ENCODE measurements around the gene DIP2B. TPM values are rescaled to one million over a fixed set of nuclear protein-coding genes. Genes with fewer than 3 reads are reported as not detected.

The DIP2B gene
- total RNA-seq, 4 donors from 2014 or later = 31.1 to 57.2 (median 46.5) TPM

DNA sequence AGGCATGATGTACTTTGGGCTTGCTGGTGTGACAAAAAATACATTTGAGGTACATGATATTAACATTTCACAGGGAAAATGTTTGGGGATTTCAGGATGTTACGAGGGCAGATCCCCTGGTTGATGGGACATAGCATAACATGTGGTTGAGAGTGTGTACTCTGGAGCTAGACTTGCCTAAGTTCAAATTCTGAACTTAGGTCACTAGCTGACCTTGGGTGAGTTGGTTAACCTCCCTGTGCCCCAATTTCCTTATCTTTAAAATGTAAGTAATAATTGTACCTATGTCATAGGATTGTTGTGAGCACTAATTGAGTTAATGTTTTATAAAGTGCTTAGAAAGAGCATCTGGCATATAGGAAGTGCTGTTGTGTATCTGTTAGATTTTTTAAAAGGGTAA, 194.4 kb downstream of the DIP2B start:
- H3K27ac ChIP-seq = no peak overlapping the region
- no peak for DNase-seq
- H3K36me3 ChIP-seq = peaks cover 9 to 100% (median 12%) of the 10 kb centered on the region in 3 donors
- H3K27me3 ChIP-seq = no peaks in the 10 kb centered on the region
- WGBS, 2 donors = 68 to 93% methylated on average over 1 of the region's 1 CpG
- TF ChIP-seq, protein P1, sequence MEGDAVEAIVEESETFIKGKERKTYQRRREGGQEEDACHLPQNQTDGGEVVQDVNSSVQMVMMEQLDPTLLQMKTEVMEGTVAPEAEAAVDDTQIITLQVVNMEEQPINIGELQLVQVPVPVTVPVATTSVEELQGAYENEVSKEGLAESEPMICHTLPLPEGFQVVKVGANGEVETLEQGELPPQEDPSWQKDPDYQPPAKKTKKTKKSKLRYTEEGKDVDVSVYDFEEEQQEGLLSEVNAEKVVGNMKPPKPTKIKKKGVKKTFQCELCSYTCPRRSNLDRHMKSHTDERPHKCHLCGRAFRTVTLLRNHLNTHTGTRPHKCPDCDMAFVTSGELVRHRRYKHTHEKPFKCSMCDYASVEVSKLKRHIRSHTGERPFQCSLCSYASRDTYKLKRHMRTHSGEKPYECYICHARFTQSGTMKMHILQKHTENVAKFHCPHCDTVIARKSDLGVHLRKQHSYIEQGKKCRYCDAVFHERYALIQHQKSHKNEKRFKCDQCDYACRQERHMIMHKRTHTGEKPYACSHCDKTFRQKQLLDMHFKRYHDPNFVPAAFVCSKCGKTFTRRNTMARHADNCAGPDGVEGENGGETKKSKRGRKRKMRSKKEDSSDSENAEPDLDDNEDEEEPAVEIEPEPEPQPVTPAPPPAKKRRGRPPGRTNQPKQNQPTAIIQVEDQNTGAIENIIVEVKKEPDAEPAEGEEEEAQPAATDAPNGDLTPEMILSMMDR (IDR thresholded peaks at IDR 0.05) = no peak
- TF ChIP-seq POLR2A (IDR thresholded peaks at IDR 0.05) = no peak
- no peak overlapping the region for H3K4me3 ChIP-seq
- no peaks in the 10 kb centered on the region for H3K4me1 ChIP-seq
- no peaks in the 10 kb centered on the region for H3K9me3 ChIP-seq
- intact Hi-C loops (cut with DNase I) = no loop called here

DNA sequence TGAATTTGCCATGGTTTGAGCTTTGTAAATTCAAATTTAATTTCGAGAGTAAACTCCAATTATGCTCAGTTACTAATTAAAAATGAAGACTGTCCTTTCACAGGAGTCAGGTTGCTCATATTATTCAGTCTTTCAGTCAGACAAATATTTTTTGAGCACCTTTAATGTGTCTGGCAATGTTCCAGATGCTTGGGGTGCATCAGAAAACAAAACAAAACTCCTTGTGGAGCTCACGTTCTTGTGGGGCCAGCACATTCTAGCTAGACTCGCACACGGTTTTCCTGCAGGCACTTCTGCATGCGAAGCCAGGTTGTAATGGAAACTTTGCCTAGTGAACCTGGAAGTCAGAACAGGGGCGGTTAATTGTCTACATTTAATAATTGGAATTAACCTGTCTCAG, 195.2 kb downstream of the DIP2B start:
- 86 to 94% methylated on average over 6 of the region's 6 CpGs for WGBS, 2 donors
- peaks cover 9 to 100% (median 15%) of the 10 kb centered on the region in 3 donors for H3K36me3 ChIP-seq
- intact Hi-C loops (cut with DNase I) = no loop called here

DNA sequence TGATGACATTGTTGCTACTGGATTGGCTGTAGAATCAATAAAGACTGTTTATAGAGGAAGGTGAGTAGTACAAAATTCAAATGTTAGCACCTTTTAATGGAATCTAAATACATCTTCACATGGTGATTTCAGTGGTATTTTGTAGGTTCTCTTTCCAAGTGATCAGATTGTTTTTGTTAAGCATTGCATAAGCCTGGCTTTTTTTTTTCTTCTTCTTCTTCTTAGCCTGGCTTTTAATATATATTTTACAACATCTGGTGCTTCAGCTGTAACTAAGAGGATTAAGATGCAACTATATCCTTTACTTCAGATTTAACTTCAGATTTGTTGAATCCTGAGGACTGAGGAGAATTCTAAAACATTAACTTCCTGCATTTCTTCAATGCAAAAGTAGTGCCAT, 201.8 kb downstream of the DIP2B start:
- no peaks in the 10 kb centered on the region for H3K27me3 ChIP-seq
- no peak for DNase-seq
- no peaks in the 10 kb centered on the region for H3K9me3 ChIP-seq
- H3K4me1 ChIP-seq = no peaks in the 10 kb centered on the region
- H3K27ac ChIP-seq = no peak overlapping the region
- no peak overlapping the region for H3K4me3 ChIP-seq
- TF ChIP-seq POLR2A (IDR thresholded peaks at IDR 0.05) = no peak
- TF ChIP-seq, protein P1 (IDR thresholded peaks at IDR 0.05) = no peak
- intact Hi-C loops (cut with DNase I) = no loop called here
- H3K36me3 ChIP-seq = peaks cover 16 to 100% (median 19%) of the 10 kb centered on the region in 3 donors

More for the DNA sequence above, 195.2 kb downstream of the DIP2B start:
- Histone ChIP-seq H3K4me1 (no peaks in the 10 kb centered on the region), H3K27ac (no peak overlapping the region), H3K4me3 (no peak overlapping the region), H3K9me3 (no peaks in the 10 kb centered on the region), H3K27me3 (no peaks in the 10 kb centered on the region)
- TF ChIP-seq, protein P1 (IDR thresholded peaks at IDR 0.05) = no peak
- TF ChIP-seq POLR2A (IDR thresholded peaks at IDR 0.05) = no peak
- DNase-seq = no peak

DNA sequence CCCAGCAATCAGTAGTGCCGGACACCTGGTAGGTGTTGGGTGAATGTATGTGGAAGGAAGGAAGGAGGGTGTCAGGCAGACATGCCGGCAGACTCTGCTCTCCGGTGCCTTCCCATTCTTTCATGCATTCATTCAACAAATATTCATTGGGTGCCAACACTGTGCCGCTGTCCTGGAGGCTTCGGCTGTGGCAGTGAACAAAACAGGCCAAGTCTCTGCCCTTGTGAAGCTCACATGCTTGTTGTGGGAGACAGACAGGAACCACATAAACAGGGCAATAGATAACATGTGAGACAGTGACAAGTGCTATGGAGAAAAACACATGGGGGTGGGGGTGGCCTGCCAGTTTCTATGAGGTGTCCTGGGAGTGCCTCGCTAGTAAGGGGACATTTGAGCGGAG, 202.6 kb downstream of the DIP2B start:
- Histone ChIP-seq H3K27me3 (no peaks in the 10 kb centered on the region), H3K36me3 (peaks cover 16 to 100% (median 22%) of the 10 kb centered on the region in 3 donors), H3K4me1 (no peaks in the 10 kb centered on the region), H3K4me3 (no peak overlapping the region), H3K27ac (no peak overlapping the region), H3K9me3 (no peaks in the 10 kb centered on the region)
- WGBS, 2 donors = 96 to 100% methylated on average over 4 to 6 of the region's 7 CpGs
- intact Hi-C loops (cut with DNase I) = no loop called here
- no peak for DNase-seq
- TF ChIP-seq POLR2A (IDR thresholded peaks at IDR 0.05) = no peak
- TF ChIP-seq, protein P1 (IDR thresholded peaks at IDR 0.05) = no peak

DNA sequence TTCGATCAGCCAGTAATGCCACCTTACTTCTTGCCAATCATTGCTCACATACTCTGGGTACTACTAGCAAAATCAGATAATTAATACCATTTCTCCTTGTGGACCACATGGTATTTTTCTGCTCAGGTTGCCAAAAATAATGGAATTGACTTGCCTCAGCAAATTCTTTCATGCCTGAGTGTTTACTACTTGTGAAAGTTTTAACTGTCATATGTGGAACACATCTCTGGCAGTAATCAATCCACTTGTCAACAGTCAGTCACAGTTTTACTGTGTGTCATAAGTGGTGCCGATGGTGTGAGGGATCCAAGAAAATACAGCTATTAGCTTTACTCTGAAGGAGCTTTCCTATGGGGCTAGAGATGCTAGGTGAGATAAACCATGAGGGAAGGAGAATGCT, 203.8 kb downstream of the DIP2B start:
- peaks cover 16 to 98% (median 23%) of the 10 kb centered on the region in 3 donors for H3K36me3 ChIP-seq
- no peaks in the 10 kb centered on the region for H3K27me3 ChIP-seq
- H3K9me3 ChIP-seq = no peaks in the 10 kb centered on the region
- no peak overlapping the region for H3K4me3 ChIP-seq
- no peaks in the 10 kb centered on the region for H3K4me1 ChIP-seq
- WGBS, 2 donors = 84 to 94% methylated on average over 2 of the region's 2 CpGs
- H3K27ac ChIP-seq = no peak overlapping the region
- DNase-seq = no peak
- TF ChIP-seq POLR2A (IDR thresholded peaks at IDR 0.05) = no peak
- TF ChIP-seq, protein P1 (IDR thresholded peaks at IDR 0.05) = no peak
- intact Hi-C loops (cut with DNase I) = no loop called here
